ENCODE results near the gene TMCC1. TPM values are rescaled to one million over a fixed set of nuclear protein-coding genes. Genes with fewer than 3 reads are reported as not detected.
A peak's percentile ranks its signal among the peaks of the same experiment; 100 is the strongest.

The TMCC1 gene
- total and polyA plus RNA-seq, 10 of the 15 experiments (the other 5 are each of a cell fraction or from before 2014, with no cell fraction given) = 2.3 to 21.1 (median 8.4) TPM

DNA sequence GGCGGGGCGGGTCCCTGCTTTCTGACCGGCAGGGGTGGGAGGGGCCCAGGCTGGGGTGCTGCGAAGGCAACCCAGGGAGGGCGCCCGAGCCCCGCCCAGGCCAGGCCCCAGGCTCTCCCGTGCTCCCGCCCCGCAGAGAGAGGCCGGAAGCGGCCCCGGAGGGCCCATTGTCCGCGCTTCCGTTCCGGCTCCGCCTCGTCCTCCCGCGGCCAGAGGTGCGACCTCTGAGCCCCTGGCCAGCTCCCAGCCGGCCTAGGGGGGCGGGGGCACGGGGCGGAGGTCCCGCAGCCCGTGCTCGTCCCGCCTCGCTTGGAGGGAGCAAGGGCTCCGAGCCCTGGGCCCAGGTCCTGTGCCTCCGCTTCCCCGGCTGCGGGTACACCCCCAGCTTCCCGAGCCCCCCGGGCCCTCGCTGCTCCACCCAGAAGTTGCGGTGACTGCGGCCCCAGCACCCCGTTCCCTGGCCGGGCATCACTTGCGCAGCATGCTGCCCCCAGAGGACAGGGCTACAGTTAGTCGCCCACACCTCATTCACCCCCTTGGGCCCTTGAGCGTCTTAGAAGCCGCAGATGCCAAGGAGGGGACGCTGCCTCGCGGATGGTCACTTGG lies 266.7 kb downstream of the TMCC1 start (continued):
- TF ChIP-seq SIN3A (IDR thresholded peaks at IDR 0.05; ENCODE audit: low read depth, low read length) = 0 out of 2 replicates have a peak, but pooled peaks have one; percentile 59
- peak; percentile 86 for TF ChIP-seq GABPA (IDR thresholded peaks at IDR 0.05; ENCODE audit: low read depth)
- TF ChIP-seq, protein P1, sequence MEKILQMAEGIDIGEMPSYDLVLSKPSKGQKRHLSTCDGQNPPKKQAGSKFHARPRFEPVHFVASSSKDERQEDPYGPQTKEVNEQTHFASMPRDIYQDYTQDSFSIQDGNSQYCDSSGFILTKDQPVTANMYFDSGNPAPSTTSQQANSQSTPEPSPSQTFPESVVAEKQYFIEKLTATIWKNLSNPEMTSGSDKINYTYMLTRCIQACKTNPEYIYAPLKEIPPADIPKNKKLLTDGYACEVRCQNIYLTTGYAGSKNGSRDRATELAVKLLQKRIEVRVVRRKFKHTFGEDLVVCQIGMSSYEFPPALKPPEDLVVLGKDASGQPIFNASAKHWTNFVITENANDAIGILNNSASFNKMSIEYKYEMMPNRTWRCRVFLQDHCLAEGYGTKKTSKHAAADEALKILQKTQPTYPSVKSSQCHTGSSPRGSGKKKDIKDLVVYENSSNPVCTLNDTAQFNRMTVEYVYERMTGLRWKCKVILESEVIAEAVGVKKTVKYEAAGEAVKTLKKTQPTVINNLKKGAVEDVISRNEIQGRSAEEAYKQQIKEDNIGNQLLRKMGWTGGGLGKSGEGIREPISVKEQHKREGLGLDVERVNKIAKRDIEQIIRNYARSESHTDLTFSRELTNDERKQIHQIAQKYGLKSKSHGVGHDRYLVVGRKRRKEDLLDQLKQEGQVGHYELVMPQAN (conservative IDR thresholded peaks at IDR 0.05) = peak; percentile 59; the same call in 1 of the 2 replicates

DNA sequence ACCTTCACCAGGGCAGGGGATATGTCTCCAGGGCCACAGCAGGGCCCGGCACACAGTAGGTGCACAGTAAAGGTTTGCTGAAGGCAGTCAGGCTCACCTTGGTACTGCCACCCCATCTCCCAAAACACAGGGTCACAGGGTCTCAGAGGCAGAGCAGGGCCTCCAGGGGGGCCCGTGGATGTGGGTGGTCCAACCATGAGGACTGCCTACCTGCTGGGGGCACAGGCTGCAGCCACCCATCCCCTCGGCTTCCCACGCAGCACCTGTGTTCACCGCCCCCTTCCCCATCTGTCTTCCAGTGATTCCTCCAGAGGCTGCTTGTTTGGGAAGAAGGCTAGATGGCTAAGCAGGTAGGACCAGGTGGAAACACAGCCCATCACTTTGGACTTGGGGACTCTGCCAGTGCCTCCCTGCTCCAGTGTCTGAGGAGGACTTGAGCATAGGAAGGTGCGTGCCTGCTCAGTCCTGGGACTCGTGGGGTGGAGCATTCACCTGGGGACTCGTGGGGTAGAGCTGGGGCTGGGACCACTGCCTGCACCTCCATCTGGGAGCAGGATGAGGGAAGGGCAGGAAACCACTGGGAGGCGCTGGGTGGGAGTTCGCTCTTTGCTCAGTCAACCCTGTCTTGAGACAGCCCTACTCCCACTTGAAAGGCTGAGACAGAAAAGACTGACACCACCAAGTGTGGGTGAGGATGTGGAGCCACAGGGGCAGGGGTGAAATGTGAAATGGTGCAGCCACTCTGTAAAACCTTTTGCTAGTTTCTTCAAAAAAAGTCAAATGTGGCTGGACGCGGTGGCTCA lies 268.2 kb downstream of the TMCC1 start:
- H3K4me1 ChIP-seq (ENCODE audit: control insufficient read depth, insufficient read depth, low read length) = no peaks in the 10 kb centered on the region; the same call in 1 of the 2 replicates
- H3K27ac ChIP-seq (ENCODE audit: control insufficient read depth, insufficient read depth) = no peak overlapping the region
- ATAC-seq = no peak
- intact Hi-C loops (cut with micrococcal nuclease; ENCODE audit: unreplicated experiment) (loop anchor here (10.0 kb wide), 1 partner anchor 240 kb away; no protein-coding TSS in a partner anchor), in situ Hi-C loops (cut with MboI) (no loop called here)
- no peaks in the 10 kb centered on the region; the same call in 1 of the 2 replicates for H3K79me2 ChIP-seq (ENCODE audit: control insufficient read depth, insufficient read depth, low read length)
- 51% methylated on average over 12 of the region's 12 CpGs for WGBS (ENCODE audit: insufficient coverage, insufficient replicate concordance, low lambda C conversion rate, missing lambda C conversion rate)
- no TSS peak for BruUV-seq (replicated peaks)
- CTCF ChIA-PET = no interaction called here
- no peak overlapping the region for H3K4me2 ChIP-seq (ENCODE audit: control insufficient read depth, insufficient read depth)
- FAIRE-seq = no peak
- POLR2A ChIA-PET = no interaction called here
- H3K9ac ChIP-seq (ENCODE audit: control insufficient read depth, insufficient read depth, low read length) = no peak overlapping the region
- RAD21 ChIA-PET (ENCODE audit: unreplicated experiment) = interaction anchor here (1.6 kb wide), 1 partner anchor 135 kb away, joined by 6 read pairs; no protein-coding TSS in a partner anchor
- H3K27me3 ChIP-seq (replicated peaks in 1 of 2; ENCODE audit: control insufficient read depth in 2 of 2, insufficient read depth in 2 of 2, low read length in 1 of 2) = no peaks in the 10 kb centered on the region; a peak in 3 of 4 replicates
- no peaks in the 10 kb centered on the region for H4K20me1 ChIP-seq (ENCODE audit: control insufficient read depth, insufficient read depth)
- no peak overlapping the region for H3K4me3 ChIP-seq
- no peaks in the 10 kb centered on the region for H3K9me3 ChIP-seq (replicated peaks; ENCODE audit: control insufficient read depth, insufficient read depth, low read length)
- no peak for DNase-seq (ENCODE audit: low read depth, low spot score)
- SMC1A ChIA-PET (ENCODE audit: uncharacterized antibody, unreplicated experiment) = no interaction called here
- H2AFZ ChIP-seq (ENCODE audit: control insufficient read depth, low read depth, low read length) = no peak overlapping the region
- no peaks in the 10 kb centered on the region for H3K36me3 ChIP-seq (ENCODE audit: control insufficient read depth in 2 of 2, insufficient read depth in 2 of 2, low read length in 1 of 2)
- TF ChIP-seq NFIC (IDR thresholded peaks at IDR 0.05; ENCODE audit: low read depth, low read length) (no peak), ZNF384 (IDR thresholded peaks at IDR 0.05; ENCODE audit: borderline replicate concordance, low read depth, low read length) (no peak), HDGF (IDR thresholded peaks at IDR 0.05) (no peak), BCL11A (IDR thresholded peaks at IDR 0.05; ENCODE audit: low read depth, low read length) (no peak), SUZ12 (IDR thresholded peaks at IDR 0.05; ENCODE audit: unreplicated experiment) (no peak), EGR1 (IDR thresholded peaks at IDR 0.05; ENCODE audit: borderline replicate concordance in 1 of 2, low read depth in 2 of 2, low read length in 2 of 2) (no peak)
- TF ChIP-seq, protein P2, sequence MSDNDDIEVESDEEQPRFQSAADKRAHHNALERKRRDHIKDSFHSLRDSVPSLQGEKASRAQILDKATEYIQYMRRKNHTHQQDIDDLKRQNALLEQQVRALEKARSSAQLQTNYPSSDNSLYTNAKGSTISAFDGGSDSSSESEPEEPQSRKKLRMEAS (IDR thresholded peaks at IDR 0.05; ENCODE audit: low read depth, low read length) = no peak
- TF ChIP-seq, protein P3, sequence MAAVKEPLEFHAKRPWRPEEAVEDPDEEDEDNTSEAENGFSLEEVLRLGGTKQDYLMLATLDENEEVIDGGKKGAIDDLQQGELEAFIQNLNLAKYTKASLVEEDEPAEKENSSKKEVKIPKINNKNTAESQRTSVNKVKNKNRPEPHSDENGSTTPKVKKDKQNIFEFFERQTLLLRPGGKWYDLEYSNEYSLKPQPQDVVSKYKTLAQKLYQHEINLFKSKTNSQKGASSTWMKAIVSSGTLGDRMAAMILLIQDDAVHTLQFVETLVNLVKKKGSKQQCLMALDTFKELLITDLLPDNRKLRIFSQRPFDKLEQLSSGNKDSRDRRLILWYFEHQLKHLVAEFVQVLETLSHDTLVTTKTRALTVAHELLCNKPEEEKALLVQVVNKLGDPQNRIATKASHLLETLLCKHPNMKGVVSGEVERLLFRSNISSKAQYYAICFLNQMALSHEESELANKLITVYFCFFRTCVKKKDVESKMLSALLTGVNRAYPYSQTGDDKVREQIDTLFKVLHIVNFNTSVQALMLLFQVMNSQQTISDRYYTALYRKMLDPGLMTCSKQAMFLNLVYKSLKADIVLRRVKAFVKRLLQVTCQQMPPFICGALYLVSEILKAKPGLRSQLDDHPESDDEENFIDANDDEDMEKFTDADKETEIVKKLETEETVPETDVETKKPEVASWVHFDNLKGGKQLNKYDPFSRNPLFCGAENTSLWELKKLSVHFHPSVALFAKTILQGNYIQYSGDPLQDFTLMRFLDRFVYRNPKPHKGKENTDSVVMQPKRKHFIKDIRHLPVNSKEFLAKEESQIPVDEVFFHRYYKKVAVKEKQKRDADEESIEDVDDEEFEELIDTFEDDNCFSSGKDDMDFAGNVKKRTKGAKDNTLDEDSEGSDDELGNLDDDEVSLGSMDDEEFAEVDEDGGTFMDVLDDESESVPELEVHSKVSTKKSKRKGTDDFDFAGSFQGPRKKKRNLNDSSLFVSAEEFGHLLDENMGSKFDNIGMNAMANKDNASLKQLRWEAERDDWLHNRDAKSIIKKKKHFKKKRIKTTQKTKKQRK (IDR thresholded peaks at IDR 0.05; ENCODE audit: low read depth, low read length) = no peak
- TF ChIP-seq, protein P4, sequence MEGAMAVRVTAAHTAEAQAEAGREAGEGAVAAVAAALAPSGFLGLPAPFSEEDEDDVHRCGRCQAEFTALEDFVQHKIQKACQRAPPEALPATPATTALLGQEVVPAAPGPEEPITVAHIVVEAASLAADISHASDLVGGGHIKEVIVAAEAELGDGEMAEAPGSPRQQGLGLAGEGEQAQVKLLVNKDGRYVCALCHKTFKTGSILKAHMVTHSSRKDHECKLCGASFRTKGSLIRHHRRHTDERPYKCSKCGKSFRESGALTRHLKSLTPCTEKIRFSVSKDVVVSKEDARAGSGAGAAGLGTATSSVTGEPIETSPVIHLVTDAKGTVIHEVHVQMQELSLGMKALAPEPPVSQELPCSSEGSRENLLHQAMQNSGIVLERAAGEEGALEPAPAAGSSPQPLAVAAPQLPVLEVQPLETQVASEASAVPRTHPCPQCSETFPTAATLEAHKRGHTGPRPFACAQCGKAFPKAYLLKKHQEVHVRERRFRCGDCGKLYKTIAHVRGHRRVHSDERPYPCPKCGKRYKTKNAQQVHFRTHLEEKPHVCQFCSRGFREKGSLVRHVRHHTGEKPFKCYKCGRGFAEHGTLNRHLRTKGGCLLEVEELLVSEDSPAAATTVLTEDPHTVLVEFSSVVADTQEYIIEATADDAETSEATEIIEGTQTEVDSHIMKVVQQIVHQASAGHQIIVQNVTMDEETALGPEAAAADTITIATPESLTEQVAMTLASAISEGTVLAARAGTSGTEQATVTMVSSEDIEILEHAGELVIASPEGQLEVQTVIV (IDR thresholded peaks at IDR 0.05; ENCODE audit: borderline replicate concordance, partially characterized antibody) = no peak

Measured in GM12878 (cell line).